ENCODE results near the gene SLC37A4.
A peak's percentile ranks its signal among the peaks of the same experiment; 100 is the strongest.
"Not testable (repeated sequence)": the region's sequence is repeated elsewhere in the genome, so short reads cannot be mapped to it uniquely, and the experiment has no call there.

Gene SLC37A4

GRCh38 chr11:119030329-119031047 is at the start of gene SLC37A4:
Gene SLC37A4, minus strand, starts transcription at chr11:119030877.
- peak within 1 kb of the TSS; percentile 91 for H3K4me3 ChIP-seq (ENCODE audit: low read depth, low read length)

DNA sequence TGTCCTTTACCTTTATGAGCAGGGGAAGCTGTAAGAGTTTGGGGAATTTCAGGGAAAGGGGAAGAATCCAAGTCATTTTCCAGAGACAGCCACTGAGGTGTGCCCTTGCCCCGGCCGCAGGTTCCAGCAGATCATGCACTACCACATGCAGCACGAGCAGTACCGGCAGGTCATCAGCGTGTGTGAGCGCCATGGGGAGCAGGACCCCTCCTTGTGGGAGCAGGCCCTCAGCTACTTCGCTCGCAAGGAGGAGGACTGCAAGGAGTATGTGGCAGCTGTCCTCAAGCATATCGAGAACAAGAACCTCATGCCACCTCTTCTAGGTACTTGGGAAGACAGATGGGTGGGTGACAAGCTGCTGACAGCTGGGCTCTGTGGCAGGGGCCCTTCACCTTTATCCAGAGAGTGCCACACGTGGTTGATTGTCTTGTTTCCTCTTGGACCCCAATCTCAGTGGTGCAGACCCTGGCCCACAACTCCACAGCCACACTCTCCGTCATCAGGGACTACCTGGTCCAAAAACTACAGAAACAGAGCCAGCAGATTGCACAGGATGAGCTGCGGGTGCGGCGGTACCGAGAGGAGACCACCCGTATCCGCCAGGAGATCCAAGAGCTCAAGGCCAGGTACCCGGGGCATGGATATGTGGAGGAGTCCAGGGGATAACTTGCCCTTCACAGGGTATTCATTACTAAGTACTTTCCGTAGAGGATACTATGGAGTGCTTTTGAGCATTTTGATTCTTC is 48.2 kb upstream of the SLC37A4 start:
- no peak overlapping the region for H3K4me3 ChIP-seq (ENCODE audit: low read depth, low read length)

GRCh38 chr11:119077839-119078238 is 47.2 kb upstream of the SLC37A4 start:
- H3K4me3 ChIP-seq (ENCODE audit: low read depth, low read length), result no peak overlapping the region

- H3K4me3 ChIP-seq (ENCODE audit: low read depth, low read length), result peak within 1 kb of the TSS; percentile 97
Measured at GRCh38 chr11:119067371-119068222, 36.9 kb upstream of the SLC37A4 start, which contains the start of gene VPS11. Gene VPS11, plus strand, starts transcription at chr11:119067818. Its CDS starts 6 bp downstream, at chr11:119067824.

DNA sequence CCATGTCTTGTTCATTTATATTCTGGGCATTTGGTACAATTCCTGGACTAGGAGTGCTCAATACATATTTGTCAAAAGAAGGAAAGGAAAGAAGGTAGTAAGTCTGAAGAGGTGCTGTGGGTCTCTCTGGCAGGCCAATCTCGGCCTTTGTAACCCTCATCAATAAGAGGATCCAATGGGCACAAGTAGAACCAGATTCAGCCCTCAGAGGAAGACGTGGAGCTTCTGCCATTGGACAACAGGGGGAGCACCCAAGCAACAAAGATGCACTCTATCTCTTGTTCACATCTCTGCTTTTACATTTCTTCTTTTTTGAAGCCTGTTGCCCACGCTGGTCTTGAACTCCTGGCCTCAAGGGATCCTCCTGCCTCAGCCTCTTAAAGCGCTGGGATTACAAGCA is 34.7 kb upstream of the SLC37A4 start:
- no peak overlapping the region for H3K4me3 ChIP-seq (ENCODE audit: low read depth, low read length)

DNA sequence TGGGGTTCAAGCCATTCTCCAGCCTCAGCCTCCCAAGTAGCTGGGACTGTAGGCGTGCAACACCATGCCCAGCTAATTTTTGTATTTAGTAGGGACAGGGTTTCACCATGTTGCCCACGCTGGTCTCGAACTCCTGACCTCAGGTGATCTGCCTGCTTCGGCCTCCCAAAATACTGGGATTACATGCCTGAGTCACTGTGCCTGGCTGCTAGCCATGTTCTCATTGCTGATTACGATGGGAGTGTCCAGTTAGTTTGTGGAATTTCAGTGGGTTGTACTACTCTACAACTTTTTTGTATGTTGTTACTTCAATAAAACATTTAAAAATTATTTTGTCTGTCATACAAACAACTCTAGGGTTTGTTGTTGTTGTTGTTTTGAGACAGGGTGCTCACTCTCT is 32.1 kb upstream of the SLC37A4 start:
- H3K4me3 ChIP-seq (ENCODE audit: low read depth, low read length), result no peak overlapping the region

GRCh38 chr11:119061256-119061655 is 30.6 kb upstream of the SLC37A4 start:
- no peak overlapping the region for H3K4me3 ChIP-seq (ENCODE audit: low read depth, low read length)

- not testable (repeated sequence) for H3K4me3 ChIP-seq (ENCODE audit: low read depth, low read length)
Measured at GRCh38 chr11:119059128-119059527, 28.5 kb upstream of the SLC37A4 start.

DNA sequence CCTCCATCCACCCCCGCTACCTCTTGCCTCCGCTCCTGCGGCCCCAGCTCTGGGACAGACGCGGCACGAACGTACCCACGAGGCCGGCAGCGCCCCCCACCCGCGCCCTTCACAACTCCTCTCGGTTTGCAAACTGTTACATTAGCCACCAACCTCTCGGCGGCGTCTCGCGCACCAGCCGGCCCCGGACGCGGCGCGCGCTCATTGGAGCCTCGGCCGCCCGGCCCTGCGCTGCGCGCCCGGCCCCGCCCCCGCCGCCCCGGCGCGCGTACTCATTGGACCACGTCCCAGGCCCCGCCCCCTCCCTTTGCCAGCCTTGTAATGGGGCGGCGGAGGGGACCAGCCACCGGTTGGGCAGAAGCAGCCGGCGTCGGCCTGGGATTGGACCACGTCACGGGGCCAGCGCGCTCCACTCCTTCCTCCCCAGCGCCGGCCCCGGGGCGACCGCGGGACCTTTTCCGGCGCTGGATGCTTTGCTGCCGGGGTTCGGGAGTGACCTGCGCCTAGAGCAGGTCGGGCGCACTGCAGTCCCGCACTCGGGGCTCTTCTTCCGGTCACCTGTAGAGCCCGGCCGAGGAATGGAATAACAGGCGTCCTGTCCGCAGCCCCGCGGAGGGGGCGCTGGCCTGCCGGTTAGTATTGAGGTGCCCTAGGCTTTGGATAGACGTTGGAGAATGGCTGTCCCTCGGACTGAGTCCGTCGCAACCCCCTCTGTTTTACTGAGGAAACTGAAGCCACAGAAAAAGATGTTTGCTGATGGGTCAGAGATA is 26.5 kb upstream of the SLC37A4 start, which contains the start of gene HYOU1:
Gene HYOU1 (minus strand): TSS at position 206 of the 770 bp plus-strand sequence. CDS start 1,045 bp downstream, outside the sequence.
- H3K4me3 ChIP-seq (ENCODE audit: low read depth, low read length), result peak within 1 kb of the TSS; percentile 82

GRCh38 chr11:119056421-119056999 is 25.8 kb upstream of the SLC37A4 start:
- H3K4me3 ChIP-seq (ENCODE audit: low read depth, low read length), result peak overlapping the region; percentile 77

DNA sequence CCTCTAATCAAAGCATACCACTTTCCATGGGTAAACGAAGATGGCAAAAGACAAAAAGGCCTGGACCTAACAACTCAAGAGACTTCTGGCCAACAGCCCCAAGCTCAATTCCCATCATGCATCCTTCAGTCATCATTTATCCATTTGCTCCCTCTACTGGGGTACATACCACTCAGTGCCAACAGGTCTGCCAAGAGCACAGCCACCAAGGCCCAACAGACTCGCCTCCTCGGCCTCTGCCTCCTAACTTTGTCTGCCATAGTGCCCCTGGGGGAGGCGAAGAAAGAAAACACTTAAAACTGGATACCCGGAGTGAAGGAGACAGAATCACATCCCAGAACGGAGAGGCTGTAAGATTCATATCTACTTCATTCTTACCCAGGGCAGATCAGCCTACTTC is 25.2 kb upstream of the SLC37A4 start:
- peak overlapping the region; percentile 77 for H3K4me3 ChIP-seq (ENCODE audit: low read depth, low read length)

DNA sequence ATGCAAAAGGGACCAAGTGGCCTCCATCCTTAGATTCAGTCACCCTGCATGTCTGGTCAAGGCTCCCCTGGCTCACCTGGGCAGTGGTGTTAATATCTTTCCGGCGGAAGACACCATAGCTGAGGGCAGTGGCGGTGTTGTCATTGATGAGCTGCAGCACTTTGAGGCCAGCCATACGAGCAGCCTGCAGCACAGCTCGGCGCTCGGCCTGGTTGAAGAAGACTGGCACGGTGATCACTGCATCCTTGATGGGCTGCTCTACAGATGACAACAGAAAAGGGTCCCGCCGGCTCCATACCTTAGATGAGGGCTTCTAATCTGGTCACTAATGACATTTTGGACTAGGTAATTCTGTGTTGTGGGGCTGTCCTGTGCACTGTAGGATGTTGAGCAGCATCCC is 23.7 kb upstream of the SLC37A4 start:
- H3K4me3 ChIP-seq (ENCODE audit: low read depth, low read length), result no peak overlapping the region

GRCh38 chr11:119052163-119052814 is 21.6 kb upstream of the SLC37A4 start:
- H3K4me3 ChIP-seq (ENCODE audit: low read depth, low read length), result no peak overlapping the region

- H3K4me3 ChIP-seq (ENCODE audit: low read depth, low read length), result no peak overlapping the region
Measured at GRCh38 chr11:119051440-119052162, 20.9 kb upstream of the SLC37A4 start.

- H3K4me3 ChIP-seq (ENCODE audit: low read depth, low read length), result no peak overlapping the region
Measured at GRCh38 chr11:119049081-119049480, 18.4 kb upstream of the SLC37A4 start.

DNA sequence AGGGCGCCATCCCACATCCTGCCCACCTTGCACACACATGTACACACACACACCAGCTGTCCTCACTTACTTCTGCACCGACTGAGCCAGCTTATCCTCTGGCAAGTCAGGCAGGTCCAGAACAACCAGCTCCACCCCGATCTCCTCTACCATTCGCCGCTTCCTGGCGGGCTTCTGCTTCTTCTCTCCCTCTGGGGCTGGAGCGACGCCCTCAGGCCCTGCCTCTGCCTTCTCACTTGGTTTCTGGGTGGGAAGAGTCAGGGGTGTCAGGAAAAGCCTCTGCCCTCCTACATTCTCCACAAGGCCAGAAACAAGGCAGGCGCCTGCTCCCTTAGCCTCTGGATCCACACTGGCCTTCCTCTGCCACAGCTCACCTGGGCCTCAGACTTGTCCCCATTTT is 18.0 kb upstream of the SLC37A4 start:
- H3K4me3 ChIP-seq (ENCODE audit: low read depth, low read length), result no peak overlapping the region

- no peak overlapping the region for H3K4me3 ChIP-seq (ENCODE audit: low read depth, low read length)
Measured at GRCh38 chr11:119047205-119047604, 16.5 kb upstream of the SLC37A4 start.

DNA sequence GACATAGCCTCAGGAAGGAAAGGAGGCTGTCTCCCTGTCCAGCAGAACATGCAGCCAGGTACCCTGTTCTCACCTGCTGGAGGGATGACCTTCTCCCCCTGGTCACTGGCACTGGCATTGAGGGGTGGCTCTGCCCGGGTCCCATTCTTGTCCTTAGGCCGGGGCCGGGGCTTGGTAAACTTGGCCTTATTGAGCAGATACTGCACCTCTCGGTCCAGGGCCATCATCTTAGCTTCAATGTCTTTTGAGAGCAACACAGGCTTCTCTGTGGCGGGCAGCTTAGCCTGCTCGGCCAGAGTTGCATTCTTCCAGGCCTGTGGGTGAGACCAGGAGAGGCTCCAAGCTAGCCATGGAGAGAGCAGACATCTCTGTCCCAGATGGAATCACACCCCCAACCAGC is 15.8 kb upstream of the SLC37A4 start:
- H3K4me3 ChIP-seq (ENCODE audit: low read depth, low read length), result no peak overlapping the region

GRCh38 chr11:119044708-119045107 is 14.0 kb upstream of the SLC37A4 start:
- H3K4me3 ChIP-seq (ENCODE audit: low read depth, low read length), result no peak overlapping the region
